HL-60 (cell line): ENCODE data around the gene UNC80.

Source experiments
- GABPA ChIP-seq: IDR thresholded peaks from 2 replicates; pipeline ENCODE4 v1.6.1; 2012; ENCODE audit warnings: low read depth
- POLR2AphosphoS5 ChIP-seq: IDR thresholded peaks from 2 replicates; pipeline ENCODE4 v1.6.1; 2012; ENCODE audit warnings: low read depth
- TF ChIP-seq, protein P1 (sequence below): IDR thresholded peaks from one replicate; pipeline ENCODE4 v1.5.1; 2011; ENCODE audit warnings: low read length, control low read depth, inconsistent platforms; ENCODE audit not compliant: insufficient read depth
- TF ChIP-seq, protein P2 (sequence below): IDR thresholded peaks from 2 replicates; pipeline ENCODE4 v1.6.1; 2012; ENCODE audit warnings: low read depth; ENCODE audit not compliant: insufficient replicate concordance

DNA sequence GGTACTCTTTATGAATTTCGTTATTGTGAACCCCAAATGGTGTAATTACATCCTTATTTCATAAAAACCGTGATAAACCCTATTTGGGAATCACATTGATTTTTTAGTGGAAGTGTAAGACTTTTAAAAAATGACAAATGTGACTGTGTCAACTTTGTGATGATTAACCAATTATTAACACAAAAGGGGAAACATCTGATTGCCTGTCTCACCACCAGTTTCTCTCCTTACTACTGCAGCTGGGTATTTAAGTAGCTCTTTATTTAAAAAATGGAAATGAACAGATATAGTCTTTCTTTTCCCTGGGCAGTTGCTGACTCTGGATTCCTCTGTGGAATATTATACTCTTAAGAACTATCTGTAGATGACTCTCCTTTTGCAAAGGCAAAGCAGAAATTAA is 219.2 kb downstream of the UNC80 start:
- TF ChIP-seq, protein P1, sequence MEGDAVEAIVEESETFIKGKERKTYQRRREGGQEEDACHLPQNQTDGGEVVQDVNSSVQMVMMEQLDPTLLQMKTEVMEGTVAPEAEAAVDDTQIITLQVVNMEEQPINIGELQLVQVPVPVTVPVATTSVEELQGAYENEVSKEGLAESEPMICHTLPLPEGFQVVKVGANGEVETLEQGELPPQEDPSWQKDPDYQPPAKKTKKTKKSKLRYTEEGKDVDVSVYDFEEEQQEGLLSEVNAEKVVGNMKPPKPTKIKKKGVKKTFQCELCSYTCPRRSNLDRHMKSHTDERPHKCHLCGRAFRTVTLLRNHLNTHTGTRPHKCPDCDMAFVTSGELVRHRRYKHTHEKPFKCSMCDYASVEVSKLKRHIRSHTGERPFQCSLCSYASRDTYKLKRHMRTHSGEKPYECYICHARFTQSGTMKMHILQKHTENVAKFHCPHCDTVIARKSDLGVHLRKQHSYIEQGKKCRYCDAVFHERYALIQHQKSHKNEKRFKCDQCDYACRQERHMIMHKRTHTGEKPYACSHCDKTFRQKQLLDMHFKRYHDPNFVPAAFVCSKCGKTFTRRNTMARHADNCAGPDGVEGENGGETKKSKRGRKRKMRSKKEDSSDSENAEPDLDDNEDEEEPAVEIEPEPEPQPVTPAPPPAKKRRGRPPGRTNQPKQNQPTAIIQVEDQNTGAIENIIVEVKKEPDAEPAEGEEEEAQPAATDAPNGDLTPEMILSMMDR = no peak
- TF ChIP-seq GABPA (no peak), POLR2AphosphoS5 (no peak)
- TF ChIP-seq, protein P2, sequence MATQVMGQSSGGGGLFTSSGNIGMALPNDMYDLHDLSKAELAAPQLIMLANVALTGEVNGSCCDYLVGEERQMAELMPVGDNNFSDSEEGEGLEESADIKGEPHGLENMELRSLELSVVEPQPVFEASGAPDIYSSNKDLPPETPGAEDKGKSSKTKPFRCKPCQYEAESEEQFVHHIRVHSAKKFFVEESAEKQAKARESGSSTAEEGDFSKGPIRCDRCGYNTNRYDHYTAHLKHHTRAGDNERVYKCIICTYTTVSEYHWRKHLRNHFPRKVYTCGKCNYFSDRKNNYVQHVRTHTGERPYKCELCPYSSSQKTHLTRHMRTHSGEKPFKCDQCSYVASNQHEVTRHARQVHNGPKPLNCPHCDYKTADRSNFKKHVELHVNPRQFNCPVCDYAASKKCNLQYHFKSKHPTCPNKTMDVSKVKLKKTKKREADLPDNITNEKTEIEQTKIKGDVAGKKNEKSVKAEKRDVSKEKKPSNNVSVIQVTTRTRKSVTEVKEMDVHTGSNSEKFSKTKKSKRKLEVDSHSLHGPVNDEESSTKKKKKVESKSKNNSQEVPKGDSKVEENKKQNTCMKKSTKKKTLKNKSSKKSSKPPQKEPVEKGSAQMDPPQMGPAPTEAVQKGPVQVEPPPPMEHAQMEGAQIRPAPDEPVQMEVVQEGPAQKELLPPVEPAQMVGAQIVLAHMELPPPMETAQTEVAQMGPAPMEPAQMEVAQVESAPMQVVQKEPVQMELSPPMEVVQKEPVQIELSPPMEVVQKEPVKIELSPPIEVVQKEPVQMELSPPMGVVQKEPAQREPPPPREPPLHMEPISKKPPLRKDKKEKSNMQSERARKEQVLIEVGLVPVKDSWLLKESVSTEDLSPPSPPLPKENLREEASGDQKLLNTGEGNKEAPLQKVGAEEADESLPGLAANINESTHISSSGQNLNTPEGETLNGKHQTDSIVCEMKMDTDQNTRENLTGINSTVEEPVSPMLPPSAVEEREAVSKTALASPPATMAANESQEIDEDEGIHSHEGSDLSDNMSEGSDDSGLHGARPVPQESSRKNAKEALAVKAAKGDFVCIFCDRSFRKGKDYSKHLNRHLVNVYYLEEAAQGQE = no peak
